Lower leg skin (tissue), 3 donors: ENCODE results near the gene TUBE1.

Experiments used
- CTCF ChIP-seq, 3 donors: fragments of 450-650 bp; IDR thresholded peaks; one replicate each; pipeline ENCODE4 v1.5.1; 2016; ENCODE audit warnings: antibody characterized with exemption in 3 of 3, mild to moderate bottlenecking in 3 of 3, moderate library complexity in 2 of 3
- POLR2A ChIP-seq, 2 donors: fragments of 450-650 bp; IDR thresholded peaks; one replicate each; pipeline ENCODE4 v1.6.1; 2016 to 2017; ENCODE audit warnings: antibody characterized with exemption in 2 of 2, mild to moderate bottlenecking in 1 of 2, moderate library complexity in 1 of 2

DNA sequence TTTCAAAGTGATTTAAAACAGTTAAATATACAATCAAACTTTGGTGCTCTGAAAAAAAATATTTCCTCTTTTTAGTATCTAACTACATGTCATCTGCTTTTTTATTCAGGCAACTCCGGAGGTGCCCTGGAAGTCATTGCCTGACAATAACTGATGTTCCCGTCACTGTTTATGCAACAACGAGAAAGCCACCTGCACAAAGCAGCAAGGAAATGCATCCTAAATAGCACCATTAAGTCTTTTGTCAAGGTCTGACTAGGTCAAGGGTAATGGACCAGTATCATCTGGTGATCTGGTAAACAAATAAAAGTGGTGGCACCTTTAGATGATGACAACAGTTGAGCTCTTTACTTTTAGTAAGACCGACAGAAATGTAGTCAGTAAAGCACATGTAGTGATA, 13.3 kb upstream of the TUBE1 start:
- TF ChIP-seq CTCF (IDR thresholded peaks at IDR 0.05) (no peak), POLR2A (IDR thresholded peaks at IDR 0.05) (no peak)
